Activated naive CD4-positive, alpha-beta T cell treated with Interleukin-2 at 50 U/mL for 16 hours (primary cell): ENCODE results near the gene DNM1.
"Not testable (repeated sequence)": the region's sequence is repeated elsewhere in the genome, so short reads cannot be mapped to it uniquely, and the experiment has no call there.

Experiments
- DNase-seq: peaks from one replicate; pipeline ENCODE4 v3.0.0-alpha.2; 2020

The DNM1 gene

GRCh38 chr9:128253140-128253990 lies 50.2 kb downstream of the DNM1 start:
- DNase-seq = no peak

- no peak for DNase-seq
These were observed 50.8 kb downstream of the DNM1 start for GRCh38 chr9:128253991-128254346.

DNA sequence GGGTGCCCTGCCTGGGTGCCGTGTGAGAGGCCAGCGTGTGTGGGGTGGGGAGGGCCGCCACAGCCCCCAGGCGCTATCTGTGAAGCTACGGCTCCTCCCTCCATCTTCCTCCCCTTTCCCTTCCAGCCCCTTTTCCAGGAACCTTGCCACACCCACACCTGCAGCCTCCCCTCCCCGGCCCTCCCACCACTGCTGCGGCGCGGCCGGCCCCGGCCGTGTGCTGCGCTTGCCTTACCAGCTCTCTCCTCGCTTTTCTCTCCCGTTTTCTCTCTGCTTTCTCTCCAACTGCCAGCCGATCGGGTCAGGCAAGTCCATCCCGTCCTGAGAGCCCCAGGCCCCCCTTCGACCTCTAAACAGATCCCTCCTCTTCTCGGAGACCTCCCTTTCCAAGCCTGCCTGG lies 51.2 kb downstream of the DNM1 start:
- no peak for DNase-seq

DNA sequence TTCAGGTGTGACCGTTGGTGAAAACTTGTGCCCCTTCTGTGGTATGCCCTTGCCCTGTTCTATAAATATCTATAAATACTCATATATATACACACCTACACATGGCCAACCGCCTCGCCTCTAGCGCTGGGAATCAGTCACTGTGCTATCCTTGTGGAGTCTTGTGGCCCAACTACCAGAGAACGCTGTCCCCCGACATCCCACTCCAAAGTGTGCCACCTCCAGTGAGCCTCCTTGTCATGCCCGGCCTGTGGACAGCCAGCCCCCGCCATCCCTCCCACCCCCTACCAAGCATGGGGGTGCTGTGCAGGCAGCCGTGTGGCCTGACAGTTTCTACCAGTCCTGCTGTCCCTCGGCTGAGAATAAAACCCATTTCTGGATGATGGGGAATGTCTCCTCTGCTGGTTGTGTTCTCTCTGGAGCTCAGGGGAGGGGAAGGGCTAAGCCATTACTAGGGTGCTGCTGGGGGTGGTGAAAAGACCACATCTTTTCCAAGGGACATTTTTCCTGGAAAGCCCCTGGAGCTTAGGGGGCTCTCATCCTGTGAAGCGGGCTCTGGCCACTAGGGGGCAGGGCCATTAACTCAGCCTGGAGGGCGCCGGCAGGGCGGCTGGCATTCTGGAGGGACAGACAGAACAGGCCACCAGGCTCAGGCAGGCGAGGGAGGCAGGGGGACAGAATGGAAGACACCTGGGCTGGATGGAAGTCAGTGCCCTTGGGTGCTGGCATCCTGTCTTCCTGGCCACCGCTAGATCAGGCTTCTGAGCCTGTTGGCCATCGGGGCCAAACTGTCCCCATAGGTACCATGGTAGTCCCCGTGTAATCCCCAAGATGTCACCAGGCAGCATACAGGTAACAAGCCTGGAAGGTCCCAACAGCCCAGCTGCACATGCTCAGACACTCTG lies 51.9 kb downstream of the DNM1 start:
- DNase-seq = peak; percentile 57

- DNase-seq = no peak
These were observed 54.1 kb downstream of the DNM1 start for GRCh38 chr9:128257086-128257825.

DNA sequence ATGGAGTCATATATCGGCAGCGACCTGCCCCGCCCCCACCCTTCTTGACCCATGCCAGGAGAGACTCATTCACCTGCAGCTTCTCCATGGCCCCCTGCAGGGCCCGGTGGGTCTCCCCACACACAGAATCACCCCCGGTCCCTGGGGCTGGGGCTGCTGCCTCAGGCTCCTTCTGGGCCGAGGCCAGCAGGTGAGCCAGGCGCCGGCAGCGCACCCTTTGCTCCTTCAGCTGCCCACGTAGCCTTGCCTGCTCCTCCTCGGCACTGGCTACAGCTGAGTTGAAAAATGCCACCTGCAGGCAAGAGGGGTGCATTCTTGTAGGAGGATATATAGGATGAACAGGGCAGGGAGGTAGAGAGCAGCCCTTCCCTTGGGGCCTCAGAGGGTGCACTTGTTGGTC lies 54.7 kb downstream of the DNM1 start:
- no peak for DNase-seq

DNA sequence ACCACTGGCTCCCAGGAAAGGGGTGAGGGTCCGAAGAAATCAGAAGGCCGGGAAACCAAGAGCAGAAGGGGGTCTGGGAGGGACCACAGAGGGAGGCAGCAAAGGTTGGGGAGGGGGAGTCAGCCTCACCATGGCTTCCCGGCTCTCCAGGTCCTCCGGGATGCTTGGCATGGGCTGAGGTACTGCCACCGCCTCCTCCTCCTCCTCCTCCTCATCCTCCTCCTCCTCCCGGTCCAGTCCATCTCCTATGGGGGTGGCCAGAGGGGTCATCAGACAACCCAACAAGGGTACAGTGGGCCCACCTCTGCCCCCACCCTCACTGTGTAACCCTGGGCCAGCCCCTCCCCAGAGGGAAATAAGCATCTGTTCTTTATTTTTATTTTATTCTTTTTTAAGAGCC lies 55.1 kb downstream of the DNM1 start:
- no peak for DNase-seq

GRCh38 chr9:128259156-128259555 lies 56.0 kb downstream of the DNM1 start:
- no peak for DNase-seq

- DNase-seq = no peak
These were observed 57.2 kb downstream of the DNM1 start for GRCh38 chr9:128260340-128260739.

DNA sequence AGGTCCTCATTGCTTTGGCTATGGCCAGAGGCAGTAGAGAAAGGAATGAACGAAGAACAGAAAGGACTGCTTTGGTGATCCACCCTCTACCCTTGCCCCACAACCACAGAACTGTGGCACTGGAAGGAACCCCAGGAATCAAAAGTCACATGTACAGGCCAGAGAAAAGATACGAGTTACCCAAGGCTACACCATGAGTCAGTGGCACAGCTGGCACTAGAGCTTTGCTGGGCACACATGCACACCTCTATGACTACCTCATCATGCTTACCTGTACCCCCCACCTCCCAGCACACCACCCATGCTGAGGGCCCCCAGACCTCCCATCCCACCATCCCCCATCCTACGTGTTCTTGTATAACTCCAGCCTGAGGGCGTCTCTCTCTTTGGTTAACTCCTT lies 59.5 kb downstream of the DNM1 start:
- DNase-seq = no peak

DNA sequence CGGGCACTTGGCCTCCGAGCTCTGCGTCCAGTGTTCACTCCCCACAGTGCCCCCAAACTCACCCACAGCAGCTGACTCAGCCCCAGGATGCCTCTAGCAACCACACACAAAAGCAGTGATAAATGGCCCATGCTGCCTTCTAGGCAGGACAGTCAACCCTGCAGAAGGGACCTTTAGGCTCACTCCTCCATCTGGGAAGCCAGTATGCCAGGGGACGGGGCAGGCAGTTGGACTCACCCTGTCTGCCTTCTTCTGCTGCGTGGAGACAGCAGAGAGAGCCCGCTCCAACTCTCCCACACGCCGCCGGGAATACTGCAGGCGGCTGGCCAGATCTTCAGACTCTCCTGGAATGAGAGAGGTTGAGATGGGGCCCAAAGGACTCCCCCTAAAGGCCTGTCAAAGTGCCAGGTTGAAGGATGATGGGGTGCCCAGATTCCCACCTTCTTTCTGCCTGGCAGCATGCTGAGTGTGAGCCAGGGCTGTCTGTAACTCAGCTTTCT lies 62.2 kb downstream of the DNM1 start:
- no peak for DNase-seq

DNA sequence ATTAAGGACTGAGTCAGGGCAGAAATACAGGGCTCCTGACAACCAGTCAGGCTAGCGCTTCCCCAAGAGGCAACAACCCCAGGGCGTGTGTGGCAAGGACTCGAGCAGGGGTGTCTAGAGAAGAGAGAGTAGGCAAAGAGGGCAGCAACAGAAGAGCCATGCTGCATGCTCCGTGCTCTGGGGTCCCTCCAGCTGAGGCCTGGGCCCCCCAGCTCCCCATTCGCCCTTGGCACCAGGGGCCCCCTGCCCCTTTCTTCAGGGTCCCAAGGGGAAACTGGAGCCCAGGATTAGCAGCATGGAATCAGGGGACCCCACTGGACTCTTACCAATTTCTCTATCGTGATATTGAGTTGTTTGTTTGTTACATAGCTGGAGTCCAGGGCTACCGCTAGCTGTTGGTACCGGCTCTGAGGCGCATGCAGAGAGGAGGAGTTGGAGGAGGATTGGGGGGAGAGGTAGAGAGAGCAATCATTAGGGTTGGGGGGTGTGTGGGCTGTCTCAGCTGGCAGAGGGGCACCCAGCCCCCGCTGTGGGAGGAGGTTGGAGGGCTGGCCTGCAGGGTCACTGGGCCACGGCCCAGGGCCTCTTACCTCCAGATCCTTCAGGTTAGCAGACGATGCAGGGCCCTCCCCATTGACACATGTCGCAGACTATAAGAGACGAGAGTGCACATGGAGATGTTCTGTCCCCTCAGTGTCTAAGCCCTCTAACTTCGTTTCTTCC lies 63.9 kb downstream of the DNM1 start:
- no peak for DNase-seq

GRCh38 chr9:128271112-128271511 lies 67.9 kb downstream of the DNM1 start:
- DNase-seq = no peak

DNA sequence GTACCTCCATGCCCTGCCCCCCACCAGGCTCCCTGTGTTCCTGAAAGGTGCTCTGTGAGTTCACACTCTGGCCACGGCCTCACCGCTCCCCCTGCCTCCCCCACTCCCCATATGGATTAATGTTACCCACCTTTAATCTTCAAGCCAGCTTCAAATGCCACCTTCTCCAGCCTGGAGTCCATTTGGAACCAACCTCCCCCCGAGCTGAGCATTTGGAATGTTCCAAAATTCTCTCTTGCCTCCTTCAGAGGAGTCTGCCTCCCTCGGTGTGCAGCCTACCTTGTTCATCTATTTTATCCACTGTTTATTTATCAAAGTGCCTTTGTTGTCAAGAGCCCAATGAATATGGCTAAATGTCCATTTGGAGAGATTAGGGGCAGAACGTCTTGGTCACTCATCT lies 68.3 kb downstream of the DNM1 start:
- DNase-seq = no peak

- no peak for DNase-seq
These were observed 71.1 kb downstream of the DNM1 start for GRCh38 chr9:128274245-128274644.

GRCh38 chr9:128275198-128276007 lies 72.2 kb downstream of the DNM1 start, which contains the start of gene GOLGA2:
Gene GOLGA2, minus strand, starts transcription at chr9:128276007. Its CDS starts 31 bp downstream, at chr9:128275976.
- no peak for DNase-seq

DNA sequence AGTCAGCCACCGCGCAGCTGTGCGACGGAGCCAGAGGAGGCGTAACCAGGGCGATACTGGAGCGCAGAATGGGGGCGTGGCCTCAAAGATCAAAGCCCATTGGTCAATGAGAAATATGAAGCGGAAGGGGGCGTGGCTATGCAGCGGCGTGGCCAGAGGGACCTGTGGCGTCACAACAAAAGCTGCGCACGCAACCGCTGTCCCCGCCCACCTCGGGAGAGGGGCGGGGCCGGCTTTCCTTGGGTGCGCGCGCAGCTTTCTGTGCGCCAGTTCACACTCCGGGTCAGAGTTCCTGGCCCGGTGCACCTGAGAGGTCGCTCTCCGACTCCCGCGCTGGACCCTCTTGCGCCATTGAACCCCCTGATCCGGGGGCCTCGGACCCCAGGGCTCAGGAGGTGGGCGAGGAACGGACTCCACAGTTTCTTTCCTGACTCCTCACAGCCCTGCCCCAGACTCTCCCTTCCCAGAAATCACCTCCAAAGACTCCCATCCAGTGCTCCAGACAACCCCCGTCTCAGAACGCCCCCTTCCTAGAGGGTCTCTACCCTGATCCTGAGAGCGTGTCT lies 72.9 kb downstream of the DNM1 start, which contains the start of gene SWI5:
TSS of gene SWI5 (plus strand) at position 269 of the 566 bp plus-strand sequence.
- DNase-seq = peak; percentile 99

DNA sequence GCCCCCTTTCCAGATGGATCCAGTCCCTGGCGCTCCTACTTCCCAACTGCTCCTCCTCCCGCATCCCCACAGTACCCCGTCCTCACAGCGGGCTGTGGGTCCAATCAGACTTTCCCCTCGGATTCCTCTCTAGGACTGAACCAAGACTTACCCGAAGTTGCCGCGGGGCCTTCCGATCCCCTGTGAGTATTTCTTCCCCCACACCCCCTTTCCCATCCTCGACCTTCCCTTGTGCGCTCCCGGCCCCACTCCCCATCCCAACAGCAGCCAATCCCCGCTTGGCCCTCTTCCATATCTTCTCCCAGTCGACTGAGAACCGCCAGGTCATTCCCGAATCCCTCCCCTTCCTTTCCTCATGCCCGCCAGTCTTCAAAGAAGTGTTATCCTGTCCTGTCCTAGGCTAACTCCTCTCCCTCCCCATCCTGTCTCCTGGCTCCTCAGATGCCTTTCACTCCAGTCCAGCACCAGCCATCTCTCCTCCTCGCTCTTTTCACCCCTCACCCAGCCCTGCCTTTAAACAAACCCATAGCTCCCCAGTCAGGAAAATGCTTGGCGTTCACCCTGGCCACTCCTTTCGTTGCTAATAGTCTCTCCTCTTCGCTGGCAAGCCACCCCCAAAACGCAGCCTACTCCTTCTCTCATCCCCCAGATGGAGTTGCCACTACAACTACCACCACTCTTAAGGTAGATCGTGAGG lies 73.5 kb downstream of the DNM1 start:
- no peak for DNase-seq

GRCh38 chr9:128279088-128280073 lies 76.2 kb downstream of the DNM1 start:
- DNase-seq = not testable (repeated sequence)
